Type B pancreatic cell (in vitro differentiated cells): Measurements from ENCODE around the gene CDV3. TPM values are rescaled to one million over a fixed set of nuclear protein-coding genes. Genes with fewer than 3 reads are reported as not detected.
A peak's percentile ranks its signal among the peaks of the same experiment; 100 is the strongest.
"Not testable (repeated sequence)": the region's sequence is repeated elsewhere in the genome, so short reads cannot be mapped to it uniquely, and the experiment has no call there.

ENCODE experiments used
- DNase-seq: peaks from one replicate; pipeline ENCODE4 v3.0.0; 2021; ENCODE audit warnings: mixed read lengths; ENCODE audit not compliant: unreplicated experiment; ENCODE audit errors: extremely low spot score
- H3K27ac Mint-ChIP-seq: 2 replicates; pipeline ENCODE4 v1.8.0; 2021; ENCODE audit warnings: mild to moderate bottlenecking, mixed read lengths
- H3K27me3 Mint-ChIP-seq: 2 replicates; pipeline ENCODE4 v1.8.0; 2021; ENCODE audit warnings: mixed read lengths
- H3K36me3 Mint-ChIP-seq: 2 replicates; pipeline ENCODE4 v1.8.0; 2021; ENCODE audit warnings: mixed read lengths
- H3K4me1 Mint-ChIP-seq: one replicate; pipeline ENCODE4 v1.8.0; 2021; ENCODE audit warnings: mixed read lengths; ENCODE audit not compliant: unreplicated experiment
- H3K4me3 Mint-ChIP-seq: 2 replicates; pipeline ENCODE4 v1.8.0; 2021; ENCODE audit warnings: mild to moderate bottlenecking, mixed read lengths
- H3K9me3 Mint-ChIP-seq: 2 replicates; pipeline ENCODE4 v1.8.0; 2021; ENCODE audit warnings: mixed read lengths
- long read RNA-seq: library from polyadenylated mRNA; unstranded; transcript quantifications from one replicate; pipeline ENCODE4 v2.0.0, GENCODE V29; 2020
- total RNA-seq: library from RNA; stranded (reverse); gene quantifications from 2 replicates; pipeline ENCODE4 v1.2.1, GENCODE V29; 2021; ENCODE audit warnings: low replicate concordance
- TF ChIP-seq, protein P1 (sequence below): fragments of 200-600 bp; sonication (generic); conservative IDR thresholded peaks from 2 replicates; pipeline ENCODE4 v1.5.0; 2021; ENCODE audit warnings: antibody characterized with exemption, mild to moderate bottlenecking

CDV3 gene
- total RNA-seq = 153 and 162 TPM in 2 replicates
- long read RNA-seq, partial matches to known transcripts = 6 of 37 reads
- long read RNA-seq, other reads (novel, unspliced or antisense) = 31 of 37 reads

- H3K36me3 Mint-ChIP-seq = peaks cover 28% of the 10 kb centered on the region
- peak within 1 kb of the TSS; percentile 94 for H3K4me3 Mint-ChIP-seq
- no peaks in the 10 kb centered on the region for H3K27me3 Mint-ChIP-seq
- TF ChIP-seq, protein P1, sequence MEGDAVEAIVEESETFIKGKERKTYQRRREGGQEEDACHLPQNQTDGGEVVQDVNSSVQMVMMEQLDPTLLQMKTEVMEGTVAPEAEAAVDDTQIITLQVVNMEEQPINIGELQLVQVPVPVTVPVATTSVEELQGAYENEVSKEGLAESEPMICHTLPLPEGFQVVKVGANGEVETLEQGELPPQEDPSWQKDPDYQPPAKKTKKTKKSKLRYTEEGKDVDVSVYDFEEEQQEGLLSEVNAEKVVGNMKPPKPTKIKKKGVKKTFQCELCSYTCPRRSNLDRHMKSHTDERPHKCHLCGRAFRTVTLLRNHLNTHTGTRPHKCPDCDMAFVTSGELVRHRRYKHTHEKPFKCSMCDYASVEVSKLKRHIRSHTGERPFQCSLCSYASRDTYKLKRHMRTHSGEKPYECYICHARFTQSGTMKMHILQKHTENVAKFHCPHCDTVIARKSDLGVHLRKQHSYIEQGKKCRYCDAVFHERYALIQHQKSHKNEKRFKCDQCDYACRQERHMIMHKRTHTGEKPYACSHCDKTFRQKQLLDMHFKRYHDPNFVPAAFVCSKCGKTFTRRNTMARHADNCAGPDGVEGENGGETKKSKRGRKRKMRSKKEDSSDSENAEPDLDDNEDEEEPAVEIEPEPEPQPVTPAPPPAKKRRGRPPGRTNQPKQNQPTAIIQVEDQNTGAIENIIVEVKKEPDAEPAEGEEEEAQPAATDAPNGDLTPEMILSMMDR = no peak
- H3K4me1 Mint-ChIP-seq = peaks cover 43% of the 10 kb centered on the region
- H3K27ac Mint-ChIP-seq = peak within 1 kb of the TSS; percentile 96
- DNase-seq = no peak
- H3K9me3 Mint-ChIP-seq = no peaks in the 10 kb centered on the region
Measured at GRCh38 chr3:133573629-133574194, at the start of gene CDV3. Gene CDV3, plus strand, starts transcription at chr3:133573686. Its CDS starts 359 bp downstream, at chr3:133574045.

- H3K27ac Mint-ChIP-seq, H3K36me3 Mint-ChIP-seq, H3K27me3 Mint-ChIP-seq, H3K4me3 Mint-ChIP-seq, DNase-seq, H3K4me1 Mint-ChIP-seq, H3K9me3 Mint-ChIP-seq: not testable (repeated sequence)
Measured at GRCh38 chr3:133523758-133524157, 49.7 kb upstream of the CDV3 start.

DNA sequence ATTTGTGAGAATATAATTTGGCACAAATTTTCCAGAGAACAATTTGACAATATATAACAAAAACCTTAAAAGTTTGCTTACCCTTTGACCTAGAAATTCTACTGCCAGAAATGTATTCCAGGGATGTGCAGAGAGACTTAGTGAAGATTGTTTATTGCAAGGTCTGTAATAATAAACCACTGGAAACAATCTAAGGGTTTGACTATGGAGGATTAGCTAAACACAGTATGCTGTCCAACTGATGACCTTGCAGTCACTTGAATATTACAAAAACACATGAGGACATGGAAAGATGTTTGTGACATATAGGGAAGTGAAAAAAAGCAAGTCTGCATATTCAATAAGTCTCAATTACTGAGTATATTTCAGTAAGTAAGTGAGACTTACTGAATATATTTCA is 48.1 kb upstream of the CDV3 start:
- TF ChIP-seq, protein P1 = no peak

DNA sequence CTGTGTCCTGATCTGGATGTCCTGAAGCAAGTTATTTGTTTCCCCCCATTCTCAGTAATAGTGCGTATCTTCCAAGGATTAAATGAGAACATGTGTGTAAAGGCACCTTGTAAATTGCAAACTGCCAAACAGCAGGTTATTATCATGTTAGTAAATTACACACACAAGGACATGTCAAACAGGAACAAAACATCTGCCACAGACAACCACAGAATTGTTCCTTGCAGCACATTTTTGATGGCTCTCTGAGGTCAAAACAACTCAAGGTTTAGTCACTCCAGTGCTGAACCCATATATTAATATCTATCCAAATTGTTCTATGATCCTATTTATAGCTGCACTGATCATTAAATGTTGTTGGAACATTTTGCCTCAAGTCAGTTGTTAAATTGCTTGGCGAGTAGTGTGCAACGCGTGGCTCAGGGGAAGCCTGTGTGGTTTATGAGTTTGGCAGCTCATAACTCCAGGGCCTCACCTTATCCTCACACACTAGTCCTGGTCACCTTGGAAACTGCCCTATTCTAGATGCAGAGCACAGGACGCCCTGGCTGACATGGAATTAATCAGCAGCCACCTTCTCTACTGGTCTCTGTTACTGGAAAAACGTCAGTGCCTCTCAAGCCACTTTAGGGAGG is 46.3 kb upstream of the CDV3 start:
- Mint-ChIP-seq H3K36me3 (no peaks in the 10 kb centered on the region), H3K27me3 (no peaks in the 10 kb centered on the region), H3K9me3 (no peaks in the 10 kb centered on the region), H3K4me1 (no peaks in the 10 kb centered on the region), H3K27ac (no peak overlapping the region), H3K4me3 (no peak overlapping the region)
- TF ChIP-seq, protein P1 = no peak
- no peak for DNase-seq

More for the DNA sequence above, 48.1 kb upstream of the CDV3 start:
- no peaks in the 10 kb centered on the region for H3K27me3 Mint-ChIP-seq
- no peaks in the 10 kb centered on the region for H3K9me3 Mint-ChIP-seq
- no peaks in the 10 kb centered on the region for H3K36me3 Mint-ChIP-seq
- H3K4me1 Mint-ChIP-seq = no peaks in the 10 kb centered on the region
- DNase-seq = no peak
- no peak overlapping the region for H3K4me3 Mint-ChIP-seq
- no peak overlapping the region for H3K27ac Mint-ChIP-seq

DNA sequence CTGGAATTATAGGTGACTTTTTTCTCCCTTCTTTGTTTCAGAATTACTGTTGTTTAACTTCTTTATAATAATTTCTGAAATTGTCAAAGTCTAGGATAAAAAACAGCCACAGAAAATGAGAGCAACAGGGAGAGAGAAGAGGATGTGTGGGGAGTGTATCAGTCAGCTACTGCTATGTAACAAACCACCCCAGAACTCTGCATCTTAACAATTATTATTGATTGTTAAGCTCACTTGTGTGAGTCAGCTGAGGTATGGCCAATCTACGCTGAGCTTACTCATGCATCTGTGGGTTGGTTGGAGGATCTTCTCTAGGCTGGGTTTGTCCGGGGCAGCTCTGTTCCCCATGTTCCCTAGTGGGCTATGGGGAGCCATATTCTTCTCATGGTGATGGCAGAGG is 43.7 kb upstream of the CDV3 start:
- DNase-seq = no peak
- H3K36me3 Mint-ChIP-seq = no peaks in the 10 kb centered on the region
- no peaks in the 10 kb centered on the region for H3K4me1 Mint-ChIP-seq
- H3K9me3 Mint-ChIP-seq = no peaks in the 10 kb centered on the region
- no peak overlapping the region for H3K27ac Mint-ChIP-seq
- no peak overlapping the region for H3K4me3 Mint-ChIP-seq
- TF ChIP-seq, protein P1 = no peak
- no peaks in the 10 kb centered on the region for H3K27me3 Mint-ChIP-seq

DNA sequence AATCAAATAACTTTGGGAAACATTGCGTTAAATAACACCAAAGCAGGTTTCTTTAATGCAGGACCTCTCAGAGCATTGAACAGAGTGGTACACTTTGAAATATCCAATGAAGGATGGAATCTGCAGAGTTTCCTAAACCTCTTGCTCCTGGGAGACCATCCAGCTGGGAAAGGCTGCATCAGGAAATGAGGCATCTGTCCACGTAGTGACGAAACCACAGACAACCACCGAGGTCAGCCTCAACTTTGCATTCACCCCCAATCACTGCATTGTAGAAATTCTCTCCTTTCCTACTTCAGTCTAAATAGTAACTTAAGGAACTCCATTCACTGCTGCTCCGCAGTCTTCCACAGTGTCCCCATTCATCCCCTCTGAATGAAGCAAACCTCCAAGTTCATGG is 41.5 kb upstream of the CDV3 start:
- no peak for DNase-seq
- Mint-ChIP-seq H3K27me3 (no peaks in the 10 kb centered on the region), H3K4me1 (no peaks in the 10 kb centered on the region), H3K4me3 (no peak overlapping the region), H3K36me3 (no peaks in the 10 kb centered on the region), H3K9me3 (no peaks in the 10 kb centered on the region), H3K27ac (no peak overlapping the region)
- TF ChIP-seq, protein P1 = no peak
